SKM-1 treated with dmso at 0.1 percent for 144 hours (cell line): Measurements from ENCODE around the gene C12orf43.

Experiments used
- DNase-seq: peaks from one replicate; lab custom pipeline; 2025; ENCODE audit not compliant: unreplicated experiment; lab: John Stamatoyannopoulos, UW

The C12orf43 gene

GRCh38 chr12:121030576-121031212 lies 14.4 kb upstream of the C12orf43 start:
- no peak for DNase-seq

- DNase-seq: no peak
These were observed 10.2 kb upstream of the C12orf43 start for GRCh38 chr12:121026274-121027045.

GRCh38 chr12:121025442-121026226 lies 9.3 kb upstream of the C12orf43 start:
- DNase-seq: no peak

- DNase-seq: no peak
These were observed 7.5 kb upstream of the C12orf43 start for GRCh38 chr12:121023799-121024198.

GRCh38 chr12:121022713-121023112 lies 6.4 kb upstream of the C12orf43 start:
- DNase-seq: no peak

- DNase-seq: no peak
These were observed 5.5 kb upstream of the C12orf43 start for GRCh38 chr12:121021754-121022153.

- DNase-seq: no peak
These were observed 2.8 kb upstream of the C12orf43 start for GRCh38 chr12:121018860-121019617.

GRCh38 chr12:121017966-121018491 lies 1.7 kb upstream of the C12orf43 start:
- DNase-seq: no peak

GRCh38 chr12:121013715-121014114 lies 2.6 kb downstream of the C12orf43 start:
- no peak for DNase-seq

- DNase-seq: no peak
These were observed 4.5 kb downstream of the C12orf43 start for GRCh38 chr12:121011820-121012219.

GRCh38 chr12:121010860-121011259 lies 5.4 kb downstream of the C12orf43 start:
- DNase-seq: no peak

GRCh38 chr12:121009741-121010140 lies 6.5 kb downstream of the C12orf43 start:
- no peak for DNase-seq

- no peak for DNase-seq
These were observed 7.8 kb downstream of the C12orf43 start for GRCh38 chr12:121008347-121009098.

GRCh38 chr12:121005346-121005815 lies 10.9 kb downstream of the C12orf43 start:
- DNase-seq: peak; percentile 0

- DNase-seq: no peak
These were observed 12.0 kb downstream of the C12orf43 start for GRCh38 chr12:121004253-121004815.

- peak; percentile 5 for DNase-seq
These were observed 12.6 kb downstream of the C12orf43 start for GRCh38 chr12:121003650-121004049.

- no peak for DNase-seq
These were observed 14.3 kb downstream of the C12orf43 start for GRCh38 chr12:121001841-121002483.

GRCh38 chr12:121001060-121001459 lies 15.2 kb downstream of the C12orf43 start:
- DNase-seq: no peak

GRCh38 chr12:121000530-121000929 lies 15.8 kb downstream of the C12orf43 start:
- DNase-seq: no peak
